ENCODE data around the gene CIROP. TPM values are rescaled to one million over a fixed set of nuclear protein-coding genes. Genes with fewer than 3 reads are reported as not detected.

Gene CIROP
- total RNA-seq, 2 donors from 2014 or later: 0.64 to 1.4 TPM

- Histone ChIP-seq H3K36me3 (ENCODE audit: control insufficient read depth, insufficient read depth, low read length) (peaks cover 72% of the 10 kb centered on the region), H3K4me3 (ENCODE audit: low read length) (peak overlapping the region; percentile 94), H3K9me3 (ENCODE audit: control insufficient read depth, low read length) (no peaks in the 10 kb centered on the region), H3K4me1 (ENCODE audit: control insufficient read depth, insufficient read depth, low read length) (peaks cover 3% of the 10 kb centered on the region), H3K27me3 (ENCODE audit: control insufficient read depth, insufficient read depth, low read length, poor library complexity, severe bottlenecking) (no peaks in the 10 kb centered on the region), H3K9ac (ENCODE audit: extremely low read depth, low read length, poor library complexity, severe bottlenecking) (peak overlapping the region; percentile 93), H3K27ac (ENCODE audit: low read depth, low read length) (no peak overlapping the region)
- Mint-ChIP-seq H3K4me3 (no peak overlapping the region), H3K4me1 (peaks cover 24% of the 10 kb centered on the region), H3K27ac (no peak overlapping the region), H3K27me3 (ENCODE audit: insufficient read depth) (no peaks in the 10 kb centered on the region), H3K36me3 (ENCODE audit: low read depth) (peaks cover 53% of the 10 kb centered on the region), H3K9me3 (no peaks in the 10 kb centered on the region)
- WGBS, 2 experiments (ENCODE audit: insufficient coverage in 1 of 2, insufficient read length in 1 of 2): 88% methylated on average over 2 of the region's 2 CpGs; no CpG with 5 or more reads in 1 of the 2 experiments
- TF ChIP-seq CTCF (conservative IDR thresholded peaks at IDR 0.05): no peak
- DNase-seq: no peak
These were observed 11.7 kb downstream of the CIROP start for GRCh38 chr14:23093104-23093503.

- no peak overlapping the region for H3K27ac Mint-ChIP-seq
- H3K9me3 Mint-ChIP-seq: no peaks in the 10 kb centered on the region
- H3K27me3 ChIP-seq (ENCODE audit: control insufficient read depth, insufficient read depth, low read length, poor library complexity, severe bottlenecking): no peaks in the 10 kb centered on the region
- no peaks in the 10 kb centered on the region for H3K27me3 Mint-ChIP-seq (ENCODE audit: insufficient read depth)
- no peak overlapping the region for H3K9ac ChIP-seq (ENCODE audit: extremely low read depth, low read length, poor library complexity, severe bottlenecking)
- no peak overlapping the region for H3K4me3 ChIP-seq (ENCODE audit: low read length)
- H3K27ac ChIP-seq (ENCODE audit: low read depth, low read length): no peak overlapping the region
- H3K4me3 Mint-ChIP-seq: no peak overlapping the region
- peaks cover 72% of the 10 kb centered on the region for H3K36me3 ChIP-seq (ENCODE audit: control insufficient read depth, insufficient read depth, low read length)
- no peaks in the 10 kb centered on the region for H3K4me1 ChIP-seq (ENCODE audit: control insufficient read depth, insufficient read depth, low read length)
- WGBS, 2 experiments (ENCODE audit: insufficient coverage in 1 of 2, insufficient read length in 1 of 2): 83 to 94% methylated on average over 5 to 11 of the region's 12 CpGs
- no peaks in the 10 kb centered on the region for H3K9me3 ChIP-seq (ENCODE audit: control insufficient read depth, low read length)
- H3K4me1 Mint-ChIP-seq: peaks cover 18% of the 10 kb centered on the region
- H3K36me3 Mint-ChIP-seq (ENCODE audit: low read depth): peaks cover 53% of the 10 kb centered on the region
- DNase-seq: no peak
- no peak for TF ChIP-seq CTCF (conservative IDR thresholded peaks at IDR 0.05)
These were observed 13.2 kb downstream of the CIROP start for GRCh38 chr14:23091294-23092225.

GRCh38 chr14:23090254-23090636, 14.5 kb downstream of the CIROP start:
- Mint-ChIP-seq H3K27me3 (ENCODE audit: insufficient read depth) (no peaks in the 10 kb centered on the region), H3K36me3 (ENCODE audit: low read depth) (peaks cover 62% of the 10 kb centered on the region), H3K4me1 (peaks cover 25% of the 10 kb centered on the region), H3K27ac (no peak overlapping the region), H3K9me3 (no peaks in the 10 kb centered on the region), H3K4me3 (no peak overlapping the region)
- TF ChIP-seq CTCF (conservative IDR thresholded peaks at IDR 0.05): no peak
- Histone ChIP-seq H3K27ac (ENCODE audit: low read depth, low read length) (no peak overlapping the region), H3K4me1 (ENCODE audit: control insufficient read depth, insufficient read depth, low read length) (no peaks in the 10 kb centered on the region), H3K27me3 (ENCODE audit: control insufficient read depth, insufficient read depth, low read length, poor library complexity, severe bottlenecking) (no peaks in the 10 kb centered on the region), H3K9ac (ENCODE audit: extremely low read depth, low read length, poor library complexity, severe bottlenecking) (no peak overlapping the region), H3K36me3 (ENCODE audit: control insufficient read depth, insufficient read depth, low read length) (peaks cover 84% of the 10 kb centered on the region), H3K4me3 (ENCODE audit: low read length) (no peak overlapping the region), H3K9me3 (ENCODE audit: control insufficient read depth, low read length) (no peaks in the 10 kb centered on the region)
- 96 to 97% methylated on average over 4 of the region's 4 CpGs for WGBS, 2 experiments (ENCODE audit: insufficient coverage in 1 of 2, insufficient read length in 1 of 2)
- no peak for DNase-seq

All from endodermal cell (in vitro differentiated cells).